Prostate gland (tissue), 2 donors: ENCODE measurements around the gene EME2. TPM values are rescaled to one million over a fixed set of nuclear protein-coding genes. Genes with fewer than 3 reads are reported as not detected.

ENCODE experiments used
- DNase-seq: peaks from one replicate; pipeline ENCODE4 v3.0.0-alpha.2; 2019; ENCODE audit warnings: low spot score
- H3K27ac ChIP-seq, 2 donors: fragments of 200-600 bp; sonication (generic); 2 replicates each; pipeline ENCODE4 v1.5.1; 2017 to 2019
- H3K27me3 ChIP-seq: fragments of 200-600 bp; sonication (generic); replicated peaks from 2 replicates; pipeline ENCODE4 v1.5.1; 2019; ENCODE audit not compliant: insufficient read depth
- H3K36me3 ChIP-seq, 2 donors: fragments of 200-600 bp; sonication (generic); 1 replicate in 1 of 2; 2 replicates in 1 of 2; pipeline versions ENCODE4 v1.5.1 to v1.8.1; 2017 to 2019
- H3K4me1 ChIP-seq: fragments of 200-600 bp; sonication (generic); replicated peaks from 2 replicates; pipeline ENCODE4 v1.5.1; 2019
- H3K4me3 ChIP-seq, 2 donors: fragments of 200-600 bp; sonication (generic); 2 replicates each; pipeline ENCODE4 v1.5.1; 2017 to 2019
- H3K9me3 ChIP-seq: fragments of 200-600 bp; sonication (generic); 2 replicates; pipeline ENCODE4 v1.5.1; 2017
- POLR2A ChIP-seq: fragments of 450-650 bp; IDR thresholded peaks from one replicate; pipeline ENCODE4 v1.6.1; 2016; ENCODE audit warnings: antibody characterized with exemption, mild to moderate bottlenecking
- POLR2AphosphoS5 ChIP-seq: sonication (generic); formaldehyde crosslinking; IDR thresholded peaks from one replicate; pipeline ENCODE4 v1.6.1; 2017; ENCODE audit warnings: antibody characterized with exemption
- WGBS: methylation state at CpG from one replicate; pipeline ENCODE4 v1.1.5; 2018; 5-methylcytosine and 5-hydroxymethylcytosine counted together
- intact Hi-C: fragments of 100-400 bp; cut with DNase I; formaldehyde crosslinking; loops from one replicate; pipeline ENCODE4 v1.14.2; 2022
- total RNA-seq, 2 donors: library from RNA; depleted of rRNA; stranded (reverse); fragments of >200 nt; gene quantifications; one replicate each; pipeline ENCODE4 v1.1.0, GENCODE V29; 2016
- TF ChIP-seq, protein P1 (sequence below), 4 experiments: fragments of 200-600 bp in 2 of 4; fragments of 450-650 bp in 2 of 4; sonication (generic) in 2 of 4; IDR thresholded peaks; 1 replicate in 3 of 4; 2 replicates in 1 of 4; pipeline ENCODE4 v1.5.1; 2016 to 2019; ENCODE audit warnings: antibody characterized with exemption in 4 of 4, mild to moderate bottlenecking in 2 of 4, moderate library complexity in 2 of 4

The EME2 gene
- total RNA-seq, 2 donors from 2014 or later, result 18.3 to 53.9 TPM

DNA sequence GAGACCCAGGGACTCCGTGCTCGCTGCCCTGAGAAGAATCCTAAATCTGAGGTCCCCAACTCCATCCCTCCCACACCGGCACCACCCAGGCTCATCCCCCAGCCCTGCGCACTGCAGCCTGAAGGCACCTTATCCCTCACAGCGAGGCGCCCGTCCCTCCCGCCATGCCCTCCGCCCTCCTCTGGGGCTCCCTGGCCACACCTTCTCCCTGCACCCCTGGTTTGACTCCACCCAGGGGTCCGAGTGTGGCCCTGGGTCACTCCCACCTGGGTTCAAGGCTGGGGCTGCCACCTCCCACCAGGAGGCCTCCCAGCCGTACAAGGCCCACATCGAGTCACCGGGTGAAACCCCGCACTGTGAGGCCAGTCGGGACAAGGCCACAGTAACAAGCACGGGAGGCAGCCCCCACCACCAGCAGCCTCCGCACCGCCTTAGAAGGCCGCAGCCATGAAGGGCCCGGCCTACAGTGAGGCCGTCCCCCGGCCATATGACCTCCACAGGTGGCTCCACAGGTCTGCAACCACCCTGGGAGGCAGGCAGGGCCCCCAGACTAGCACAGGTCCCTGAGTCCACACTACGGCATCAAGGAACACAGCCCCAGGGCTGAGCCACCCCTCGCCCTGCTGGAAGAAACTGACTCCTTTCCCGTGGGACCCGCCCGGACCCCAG, 45.7 kb downstream of the EME2 start:
- 96% methylated on average over 26 of the region's 27 CpGs for WGBS
- TF ChIP-seq, protein P1, sequence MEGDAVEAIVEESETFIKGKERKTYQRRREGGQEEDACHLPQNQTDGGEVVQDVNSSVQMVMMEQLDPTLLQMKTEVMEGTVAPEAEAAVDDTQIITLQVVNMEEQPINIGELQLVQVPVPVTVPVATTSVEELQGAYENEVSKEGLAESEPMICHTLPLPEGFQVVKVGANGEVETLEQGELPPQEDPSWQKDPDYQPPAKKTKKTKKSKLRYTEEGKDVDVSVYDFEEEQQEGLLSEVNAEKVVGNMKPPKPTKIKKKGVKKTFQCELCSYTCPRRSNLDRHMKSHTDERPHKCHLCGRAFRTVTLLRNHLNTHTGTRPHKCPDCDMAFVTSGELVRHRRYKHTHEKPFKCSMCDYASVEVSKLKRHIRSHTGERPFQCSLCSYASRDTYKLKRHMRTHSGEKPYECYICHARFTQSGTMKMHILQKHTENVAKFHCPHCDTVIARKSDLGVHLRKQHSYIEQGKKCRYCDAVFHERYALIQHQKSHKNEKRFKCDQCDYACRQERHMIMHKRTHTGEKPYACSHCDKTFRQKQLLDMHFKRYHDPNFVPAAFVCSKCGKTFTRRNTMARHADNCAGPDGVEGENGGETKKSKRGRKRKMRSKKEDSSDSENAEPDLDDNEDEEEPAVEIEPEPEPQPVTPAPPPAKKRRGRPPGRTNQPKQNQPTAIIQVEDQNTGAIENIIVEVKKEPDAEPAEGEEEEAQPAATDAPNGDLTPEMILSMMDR (IDR thresholded peaks at IDR 0.05), result no peak
- TF ChIP-seq POLR2AphosphoS5, result no peak
- no peak for TF ChIP-seq POLR2A
- no peak overlapping the region for H3K27ac ChIP-seq
- peaks cover 3 to 16% of the 10 kb centered on the region in 2 donors for H3K36me3 ChIP-seq
- intact Hi-C loops, result no loop called here
- DNase-seq, result no peak
- H3K4me3 ChIP-seq, result no peak overlapping the region
- H3K4me1 ChIP-seq, result no peaks in the 10 kb centered on the region
- no peaks in the 10 kb centered on the region for H3K9me3 ChIP-seq
- H3K27me3 ChIP-seq, result no peaks in the 10 kb centered on the region

DNA sequence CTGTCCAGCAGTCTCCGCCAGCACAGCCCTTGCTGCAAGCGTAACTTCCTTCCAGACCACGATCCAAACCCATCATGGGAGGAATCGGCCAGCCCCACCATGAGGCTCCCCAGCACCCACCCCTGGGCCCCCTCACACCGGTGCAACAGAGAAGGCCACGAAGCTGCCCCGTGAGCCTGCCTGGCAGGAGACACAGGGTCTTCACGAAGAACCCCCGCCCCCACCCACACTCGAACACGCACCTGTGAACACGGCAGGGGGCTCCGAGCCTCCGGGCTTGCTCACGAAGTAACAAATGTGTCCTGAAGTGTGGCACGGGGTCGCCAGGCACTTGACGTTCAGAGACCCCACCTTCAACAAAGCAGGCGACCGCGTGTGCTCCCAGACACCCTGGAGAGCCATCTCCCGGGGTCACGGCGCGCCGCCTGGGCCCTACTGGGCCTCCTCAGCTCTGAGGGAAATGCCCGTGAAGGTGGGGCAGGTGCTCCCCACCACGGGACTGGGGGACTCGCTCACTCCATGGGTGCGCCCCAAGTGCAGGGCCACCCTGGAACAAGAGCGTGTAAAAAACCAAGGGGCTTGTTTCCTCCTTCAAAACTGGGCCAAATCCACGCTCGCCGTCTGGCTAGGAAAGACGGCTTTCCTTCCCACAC, 46.4 kb downstream of the EME2 start:
- intact Hi-C loops, result no loop called here
- H3K27ac ChIP-seq, result no peak overlapping the region
- H3K36me3 ChIP-seq, result peaks cover 3 to 16% of the 10 kb centered on the region in 2 donors
- 95% methylated on average over 31 of the region's 35 CpGs for WGBS
- TF ChIP-seq POLR2A (no peak), POLR2AphosphoS5 (no peak)
- TF ChIP-seq, protein P1 (IDR thresholded peaks at IDR 0.05), result no peak
- no peak overlapping the region for H3K4me3 ChIP-seq
- no peak for DNase-seq
- no peaks in the 10 kb centered on the region for H3K9me3 ChIP-seq
- no peaks in the 10 kb centered on the region for H3K4me1 ChIP-seq
- no peaks in the 10 kb centered on the region for H3K27me3 ChIP-seq

DNA sequence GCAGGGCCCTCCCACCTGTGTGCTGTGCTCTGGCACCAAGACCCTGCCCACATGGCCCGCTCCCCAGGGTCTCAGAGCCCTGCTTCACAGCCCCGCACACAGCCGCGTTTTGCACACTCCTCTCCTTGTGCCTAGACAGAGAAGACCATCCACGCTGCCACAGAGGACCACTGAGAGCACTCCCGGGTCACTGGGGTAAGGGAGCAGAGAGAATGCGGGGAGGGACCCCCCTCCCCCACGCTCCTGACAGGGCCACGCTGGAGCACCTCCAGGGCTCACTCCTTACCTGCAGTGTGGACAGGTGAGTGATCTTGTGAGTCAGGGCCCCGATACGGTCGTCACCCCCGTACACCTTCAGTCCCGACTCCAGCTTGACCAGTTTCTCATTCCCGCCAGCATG, 47.0 kb downstream of the EME2 start:
- Histone ChIP-seq H3K36me3 (peaks cover 3 to 16% of the 10 kb centered on the region in 2 donors), H3K4me1 (no peaks in the 10 kb centered on the region), H3K9me3 (no peaks in the 10 kb centered on the region), H3K4me3 (no peak overlapping the region), H3K27ac (no peak overlapping the region), H3K27me3 (no peaks in the 10 kb centered on the region)
- intact Hi-C loops, result no loop called here
- no peak for DNase-seq
- WGBS, result 90% methylated on average over 13 of the region's 15 CpGs
- TF ChIP-seq, protein P1 (IDR thresholded peaks at IDR 0.05), result no peak
- TF ChIP-seq POLR2AphosphoS5, result no peak
- no peak for TF ChIP-seq POLR2A

DNA sequence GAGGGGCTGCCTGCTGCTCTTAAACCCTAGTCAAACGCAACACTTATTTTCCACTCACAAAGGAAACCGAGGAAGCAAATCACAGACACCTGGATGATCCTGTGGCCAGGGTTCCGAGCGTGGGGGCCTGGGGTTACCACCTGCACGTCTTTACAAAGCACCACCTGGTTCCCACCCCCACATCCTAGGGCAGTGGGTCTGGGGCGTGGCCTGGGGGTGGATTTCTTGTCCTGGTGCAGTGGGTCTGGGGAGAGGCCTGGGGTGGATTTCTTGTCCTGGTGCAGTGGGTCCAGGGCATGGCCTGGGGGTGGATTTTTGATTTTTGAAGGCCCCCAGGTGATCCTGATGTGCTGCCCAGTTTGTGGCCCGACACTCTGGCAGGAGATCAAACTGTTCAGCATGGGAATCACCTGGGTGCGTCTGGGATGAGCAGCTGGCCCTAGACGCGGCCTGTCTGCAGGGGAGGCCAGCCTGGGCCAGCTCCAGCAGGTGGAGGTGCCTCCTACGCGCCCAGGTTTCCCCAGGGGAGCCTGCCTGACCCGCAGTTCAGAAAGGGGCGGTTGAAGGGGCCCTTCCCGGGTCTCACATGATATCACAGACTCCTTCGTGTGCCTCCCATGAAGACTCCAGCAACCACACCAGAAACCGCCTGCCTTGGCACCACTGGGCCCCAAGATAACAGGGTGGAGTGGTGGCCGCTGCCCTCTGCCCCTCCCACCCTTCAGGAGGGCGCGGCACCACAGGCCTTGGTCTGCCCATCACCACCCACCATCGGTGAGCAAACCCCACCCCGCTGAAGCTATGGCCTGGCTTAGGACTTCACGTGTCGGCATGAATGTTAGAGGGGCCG, 47.7 kb downstream of the EME2 start:
- H3K27me3 ChIP-seq, result no peaks in the 10 kb centered on the region
- H3K4me3 ChIP-seq, result no peak overlapping the region
- 88% methylated on average over 21 of the region's 25 CpGs for WGBS
- H3K36me3 ChIP-seq, result peaks cover 3 to 16% of the 10 kb centered on the region in 2 donors
- no peak overlapping the region for H3K27ac ChIP-seq
- TF ChIP-seq POLR2A (no peak), POLR2AphosphoS5 (no peak)
- TF ChIP-seq, protein P1 (IDR thresholded peaks at IDR 0.05), result no peak
- intact Hi-C loops, result no loop called here
- H3K9me3 ChIP-seq, result no peaks in the 10 kb centered on the region
- no peaks in the 10 kb centered on the region for H3K4me1 ChIP-seq
- no peak for DNase-seq
